ENCODE results near the gene USP54.

GRCh38 chr10:73627300-73627699 is 36.2 kb upstream of the USP54 start:
- TF ChIP-seq, protein P1, sequence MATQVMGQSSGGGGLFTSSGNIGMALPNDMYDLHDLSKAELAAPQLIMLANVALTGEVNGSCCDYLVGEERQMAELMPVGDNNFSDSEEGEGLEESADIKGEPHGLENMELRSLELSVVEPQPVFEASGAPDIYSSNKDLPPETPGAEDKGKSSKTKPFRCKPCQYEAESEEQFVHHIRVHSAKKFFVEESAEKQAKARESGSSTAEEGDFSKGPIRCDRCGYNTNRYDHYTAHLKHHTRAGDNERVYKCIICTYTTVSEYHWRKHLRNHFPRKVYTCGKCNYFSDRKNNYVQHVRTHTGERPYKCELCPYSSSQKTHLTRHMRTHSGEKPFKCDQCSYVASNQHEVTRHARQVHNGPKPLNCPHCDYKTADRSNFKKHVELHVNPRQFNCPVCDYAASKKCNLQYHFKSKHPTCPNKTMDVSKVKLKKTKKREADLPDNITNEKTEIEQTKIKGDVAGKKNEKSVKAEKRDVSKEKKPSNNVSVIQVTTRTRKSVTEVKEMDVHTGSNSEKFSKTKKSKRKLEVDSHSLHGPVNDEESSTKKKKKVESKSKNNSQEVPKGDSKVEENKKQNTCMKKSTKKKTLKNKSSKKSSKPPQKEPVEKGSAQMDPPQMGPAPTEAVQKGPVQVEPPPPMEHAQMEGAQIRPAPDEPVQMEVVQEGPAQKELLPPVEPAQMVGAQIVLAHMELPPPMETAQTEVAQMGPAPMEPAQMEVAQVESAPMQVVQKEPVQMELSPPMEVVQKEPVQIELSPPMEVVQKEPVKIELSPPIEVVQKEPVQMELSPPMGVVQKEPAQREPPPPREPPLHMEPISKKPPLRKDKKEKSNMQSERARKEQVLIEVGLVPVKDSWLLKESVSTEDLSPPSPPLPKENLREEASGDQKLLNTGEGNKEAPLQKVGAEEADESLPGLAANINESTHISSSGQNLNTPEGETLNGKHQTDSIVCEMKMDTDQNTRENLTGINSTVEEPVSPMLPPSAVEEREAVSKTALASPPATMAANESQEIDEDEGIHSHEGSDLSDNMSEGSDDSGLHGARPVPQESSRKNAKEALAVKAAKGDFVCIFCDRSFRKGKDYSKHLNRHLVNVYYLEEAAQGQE (IDR thresholded peaks at IDR 0.05; ENCODE audit: insufficient read depth in 1 of 2, low read depth in 2 of 2, low read length in 2 of 2): no peak
- TF ChIP-seq POLR2AphosphoS5 (IDR thresholded peaks at IDR 0.05; ENCODE audit: low read depth, low read length): no peak
- TF ChIP-seq SIN3A (IDR thresholded peaks at IDR 0.05; ENCODE audit: borderline replicate concordance, insufficient read depth, low read length): no peak

All from PFSK-1 (cell line).